Amniotic epithelial cell (primary cell): ENCODE data around the gene ADAMTS1.

Source experiments
- DNase-seq: peaks from one replicate; pipeline ENCODE4 v3.0.0-alpha.2; 2010; ENCODE audit warnings: low read depth

ADAMTS1 gene

DNA sequence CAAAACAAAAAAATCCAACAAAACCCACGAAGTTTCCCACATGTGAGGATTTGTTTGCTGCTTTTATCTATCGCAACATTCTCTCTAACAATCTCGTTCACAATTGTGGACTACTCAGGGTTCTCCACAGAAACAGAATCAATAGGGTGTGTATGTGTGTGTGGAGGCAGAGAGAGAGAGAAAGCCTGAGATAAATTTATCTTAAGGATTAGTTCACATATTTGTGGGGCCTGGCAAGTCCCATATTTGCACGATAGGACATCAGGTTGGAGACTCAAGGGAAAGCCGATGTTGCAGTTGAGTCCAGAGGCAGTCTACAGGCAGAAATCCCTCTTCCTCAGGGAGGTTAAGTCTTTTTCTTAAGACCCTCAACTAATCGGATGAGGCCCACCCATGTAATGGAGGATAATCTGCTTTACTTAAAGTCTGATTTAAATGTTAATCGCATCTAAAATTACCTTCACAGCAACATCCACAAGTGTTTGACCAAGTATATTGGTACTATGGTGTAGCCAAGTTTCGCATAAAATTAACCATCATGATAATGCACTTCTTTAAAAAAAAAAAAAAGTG, 31.7 kb downstream of the ADAMTS1 start:
- no peak for DNase-seq

DNA sequence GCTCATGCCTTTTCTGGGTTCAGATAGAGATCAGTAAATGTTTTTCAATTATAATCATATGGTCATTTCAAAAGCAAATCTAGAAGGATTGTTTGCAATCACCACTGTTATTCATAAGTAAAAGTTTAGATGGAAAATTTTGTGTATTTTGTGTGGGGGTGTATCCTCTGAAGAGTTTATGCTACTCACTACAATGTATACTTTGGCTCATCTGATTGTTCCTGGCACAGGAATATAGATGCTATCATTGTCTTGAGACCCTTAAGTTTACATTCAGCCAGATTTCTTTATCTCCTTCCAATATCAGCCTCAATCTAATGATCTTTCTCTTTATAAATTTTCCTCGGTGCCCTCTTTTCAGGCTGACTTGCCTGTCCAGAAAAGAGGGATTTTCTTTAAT, 33.0 kb downstream of the ADAMTS1 start:
- no peak for DNase-seq

DNA sequence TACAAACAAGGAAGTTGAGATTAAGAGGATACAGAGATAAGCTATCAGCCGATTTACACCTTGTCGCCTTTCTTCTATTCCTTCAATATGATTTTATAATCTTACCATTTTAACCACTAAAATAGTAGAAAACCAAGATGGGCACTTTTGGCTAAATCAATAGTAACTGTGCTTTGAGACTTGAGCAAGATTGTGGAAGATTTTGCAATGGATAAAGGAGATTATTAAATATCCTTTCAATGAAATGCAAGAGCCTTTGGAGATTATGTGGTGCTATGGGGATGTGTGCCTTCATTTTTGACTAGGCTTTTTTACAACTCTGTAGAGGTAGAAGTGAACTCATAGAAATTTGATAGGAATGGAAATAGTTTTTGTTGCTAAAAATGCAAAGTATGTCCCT, 33.7 kb downstream of the ADAMTS1 start:
- no peak for DNase-seq

DNA sequence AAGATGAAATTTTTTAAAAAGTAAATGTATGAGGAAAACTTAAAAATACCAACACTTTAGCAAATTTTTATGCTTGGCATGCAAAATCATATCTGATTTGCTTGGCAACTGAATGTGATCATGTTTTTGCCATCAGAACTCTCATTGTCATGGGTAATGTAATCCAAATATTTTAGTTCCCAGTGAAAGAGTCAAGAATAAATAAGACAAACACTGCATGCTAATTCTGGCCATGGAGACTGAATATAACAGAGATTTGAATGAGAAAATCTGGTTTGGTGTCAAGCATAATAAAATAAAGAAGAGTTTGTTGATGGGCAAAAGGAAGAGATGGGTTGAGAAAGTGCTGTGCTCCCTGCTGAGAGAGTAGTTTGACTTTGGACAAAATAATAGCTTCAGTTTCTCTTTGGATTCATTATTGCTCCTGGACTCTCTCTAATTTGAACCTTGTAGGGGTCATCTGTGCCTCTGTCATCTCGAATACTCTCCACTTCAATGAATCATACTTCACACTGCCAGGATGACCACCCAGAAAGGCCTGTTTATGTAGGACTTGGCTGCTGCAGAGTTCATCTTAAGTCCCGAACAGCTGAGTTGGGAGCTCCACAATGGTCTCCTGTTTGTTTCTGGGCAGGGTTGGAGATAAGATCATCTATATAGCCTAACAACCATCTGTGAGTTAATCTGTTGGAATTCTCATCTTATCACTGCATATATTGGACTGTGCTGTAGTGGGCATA, 34.4 kb downstream of the ADAMTS1 start:
- no peak for DNase-seq

DNA sequence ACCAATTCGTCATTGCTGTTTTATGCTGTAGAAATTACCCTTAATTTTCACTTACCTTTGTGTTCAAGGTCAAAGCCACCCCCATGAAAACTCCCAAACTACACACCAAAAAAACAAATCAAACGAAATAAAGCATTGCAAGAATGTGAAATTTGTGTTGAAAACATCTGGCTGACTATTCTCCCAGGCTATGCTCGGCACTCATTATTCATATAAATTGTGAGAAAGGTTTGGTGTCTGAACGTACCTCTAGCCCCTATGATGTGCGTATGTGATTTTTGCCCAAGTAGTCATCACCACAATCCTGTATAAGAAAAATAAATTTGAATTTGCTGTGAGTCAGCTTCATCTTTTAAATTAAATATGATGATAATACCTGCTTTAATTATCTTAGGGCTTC, 34.9 kb downstream of the ADAMTS1 start:
- no peak for DNase-seq

DNA sequence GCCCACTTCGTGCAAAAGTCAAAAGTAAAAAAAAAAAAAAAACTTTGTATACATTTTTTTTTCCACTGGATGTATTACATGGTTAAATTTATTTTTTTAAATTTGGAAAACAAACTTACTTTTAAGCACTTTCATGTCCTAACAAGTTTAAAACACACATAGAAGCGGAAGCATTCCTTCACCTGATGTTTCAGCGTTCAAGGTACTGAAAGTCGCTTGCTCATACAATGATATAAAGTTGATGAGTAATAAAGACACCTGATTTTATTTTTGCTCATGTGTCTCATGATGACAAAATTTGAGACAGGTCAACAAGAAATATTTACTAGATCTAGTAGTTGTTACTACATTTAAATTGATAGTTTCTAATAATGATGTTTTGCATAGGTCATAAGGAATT, 35.5 kb downstream of the ADAMTS1 start:
- no peak for DNase-seq

DNA sequence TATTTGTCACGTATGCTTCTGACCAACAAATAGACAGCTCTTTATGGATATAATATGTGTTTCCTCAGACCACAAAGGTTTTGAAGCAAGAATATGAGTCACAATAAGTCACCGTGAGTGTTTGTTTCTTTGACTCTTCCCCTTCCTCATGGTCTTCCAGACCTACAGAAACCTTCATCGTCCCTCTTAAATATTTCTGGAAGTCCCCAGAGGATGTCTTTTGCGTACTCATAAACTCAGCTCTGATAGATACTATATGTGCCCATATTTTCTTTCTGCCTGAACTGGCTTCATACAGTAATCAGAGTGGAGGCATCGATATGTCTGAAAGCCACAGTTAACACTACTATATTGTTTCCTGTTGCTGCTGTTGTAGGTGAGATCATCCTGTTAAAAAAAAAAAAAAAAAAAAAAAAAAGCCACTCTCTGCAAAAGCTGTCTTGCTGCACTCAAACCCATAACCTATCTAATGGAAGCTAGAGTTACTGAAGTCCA, 38.4 kb downstream of the ADAMTS1 start:
- peak; percentile 69 for DNase-seq

DNA sequence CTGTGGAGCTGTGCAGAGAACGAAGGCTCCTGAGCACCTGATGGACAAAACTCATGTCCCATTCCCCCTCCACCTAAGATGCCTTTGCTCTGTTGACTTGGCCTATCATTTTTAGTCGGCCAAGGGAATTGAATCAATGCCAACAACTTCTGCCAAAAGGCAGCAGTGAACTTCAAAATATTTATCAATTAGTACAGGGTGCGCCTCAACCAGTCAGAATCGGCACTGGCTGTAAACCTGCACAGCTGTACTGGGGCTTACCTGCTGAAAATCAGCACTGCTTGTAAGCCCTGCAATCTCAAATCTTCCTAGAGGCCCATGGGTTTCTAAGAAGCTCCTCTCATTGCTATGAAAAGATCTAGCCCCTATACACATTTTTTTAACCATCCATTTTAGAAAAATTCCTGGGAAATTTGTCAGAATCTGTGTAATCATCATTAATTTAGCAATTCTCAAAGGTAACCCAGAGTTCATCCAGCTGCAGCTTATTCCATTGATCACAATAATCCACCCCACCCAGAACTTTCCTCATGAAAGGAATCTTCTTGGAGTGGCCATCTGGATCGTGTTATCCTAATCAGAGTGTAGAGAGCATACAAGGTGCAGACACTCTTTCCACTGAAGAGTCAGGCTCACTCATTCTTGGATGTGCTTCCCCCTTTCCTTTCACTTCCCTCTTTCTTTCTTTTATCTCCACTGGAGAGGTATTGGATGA, 40.2 kb downstream of the ADAMTS1 start:
- DNase-seq, result no peak

DNA sequence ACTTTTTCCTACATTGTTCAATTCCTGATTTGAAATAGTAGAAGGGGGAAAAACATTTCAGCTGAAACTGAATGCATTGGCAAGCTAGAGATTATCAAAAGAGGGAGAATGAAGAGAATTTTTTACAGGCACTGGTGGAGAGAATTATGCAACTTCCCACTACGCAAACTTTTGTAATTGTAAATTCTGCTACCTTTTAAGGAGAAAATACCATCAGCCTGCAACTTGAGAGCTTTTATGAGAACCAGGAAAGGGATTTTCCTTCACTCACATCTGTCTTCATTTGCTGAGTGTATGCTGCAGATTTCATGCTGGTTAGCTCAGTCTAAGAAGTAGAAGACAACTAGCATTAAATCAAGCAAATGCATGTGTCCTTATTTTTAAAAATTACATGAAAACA, 43.7 kb downstream of the ADAMTS1 start:
- peak; percentile 96 for DNase-seq

DNA sequence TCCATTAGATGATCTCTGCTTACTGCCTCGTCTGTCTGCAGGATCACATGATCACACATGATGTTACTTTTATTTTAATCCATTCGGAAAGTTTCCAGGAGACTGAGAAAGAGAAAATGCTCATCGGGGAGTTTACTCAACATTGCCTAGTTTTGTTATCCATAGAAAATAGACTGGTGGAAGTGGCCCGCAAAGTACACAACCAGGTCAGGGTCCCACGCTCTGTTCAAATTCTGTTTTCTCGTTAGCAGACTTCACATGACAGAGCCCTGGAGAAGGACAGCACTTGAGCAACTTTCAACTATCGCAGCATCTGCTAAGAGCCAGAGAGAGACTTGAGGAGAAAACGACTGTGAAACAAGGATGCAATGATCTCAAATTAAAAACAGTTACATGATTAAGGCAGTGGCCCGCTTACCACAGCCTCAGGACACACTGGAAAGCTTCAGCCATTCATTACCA, 44.2 kb downstream of the ADAMTS1 start:
- DNase-seq, result peak; percentile 76

DNA sequence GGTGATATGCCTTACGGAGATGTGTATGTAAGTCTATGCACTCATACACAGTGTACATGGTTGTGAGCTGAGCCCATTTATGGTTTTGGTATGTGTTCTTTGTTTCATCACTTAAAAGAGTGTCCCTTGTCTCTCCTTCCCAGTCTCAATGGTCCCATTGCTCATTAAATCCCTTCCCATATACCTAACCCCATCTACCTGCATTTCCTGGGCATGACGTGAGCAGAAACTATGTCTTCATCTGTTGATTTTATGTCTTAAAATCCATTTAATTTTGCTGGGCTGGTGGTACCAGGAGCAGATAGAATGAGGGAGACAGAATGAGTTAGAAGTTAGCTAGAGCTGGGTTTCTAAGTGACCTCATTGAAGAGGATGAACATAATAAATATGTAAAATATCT, 44.8 kb downstream of the ADAMTS1 start:
- DNase-seq, result no peak

DNA sequence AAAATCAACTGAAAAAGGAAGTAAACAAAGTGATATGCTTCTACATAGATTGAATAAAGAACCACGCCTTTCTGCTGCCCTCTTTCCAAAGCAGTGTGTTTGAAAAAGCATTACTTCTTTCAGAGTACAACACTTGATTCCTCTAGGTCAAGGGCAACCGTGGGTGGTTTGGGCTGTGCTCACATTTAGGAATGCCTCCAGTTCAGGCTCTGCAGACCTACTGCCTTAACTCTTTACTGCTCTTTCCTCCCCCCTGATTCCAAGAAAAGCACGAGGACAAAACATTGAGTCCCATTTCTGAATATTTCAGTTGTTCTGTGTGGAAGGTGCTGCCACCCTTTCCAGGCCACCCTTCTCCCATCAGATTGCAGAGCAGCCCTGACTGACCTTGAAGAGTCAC, 45.2 kb downstream of the ADAMTS1 start:
- DNase-seq, result no peak

DNA sequence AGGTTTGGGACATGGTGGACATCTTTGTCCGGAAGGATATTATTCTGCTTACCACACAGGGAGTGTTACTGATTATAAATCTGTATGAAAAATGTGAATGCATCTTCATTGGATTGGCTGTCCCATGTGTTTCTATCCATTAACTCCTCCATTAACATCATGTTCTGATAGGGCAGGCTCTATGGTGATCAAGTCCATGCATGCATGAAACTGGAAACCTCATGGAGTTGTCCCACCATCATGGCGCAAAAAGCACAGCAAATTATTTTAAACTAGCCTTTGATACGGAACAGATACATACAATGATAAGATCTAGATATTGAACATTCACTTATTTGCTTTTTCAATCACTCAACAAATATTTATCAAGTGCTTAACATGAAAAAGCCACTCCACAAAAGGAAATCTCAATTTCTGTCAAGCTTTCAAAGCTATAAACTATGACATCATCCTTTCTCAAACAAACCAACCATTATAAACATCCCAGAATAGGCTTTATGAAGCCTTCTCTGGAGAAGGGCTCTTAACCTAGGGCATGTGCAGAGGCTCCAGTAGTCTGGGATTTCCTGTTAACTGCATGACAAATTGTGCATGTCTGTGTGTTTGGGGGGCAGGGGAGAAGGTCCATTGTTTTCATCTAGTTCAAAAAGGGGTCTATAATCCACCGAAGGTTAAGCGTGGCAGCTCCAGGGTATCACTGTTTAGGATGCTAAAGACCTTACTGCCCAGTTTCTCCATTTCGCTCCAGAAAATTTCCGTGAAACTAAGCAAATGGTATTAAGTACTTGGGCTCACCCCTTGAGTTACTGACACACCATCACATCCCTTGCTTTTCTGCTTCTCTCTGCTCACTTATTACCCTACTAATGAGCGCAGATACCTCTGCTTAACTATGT, 46.1 kb downstream of the ADAMTS1 start:
- no peak for DNase-seq

DNA sequence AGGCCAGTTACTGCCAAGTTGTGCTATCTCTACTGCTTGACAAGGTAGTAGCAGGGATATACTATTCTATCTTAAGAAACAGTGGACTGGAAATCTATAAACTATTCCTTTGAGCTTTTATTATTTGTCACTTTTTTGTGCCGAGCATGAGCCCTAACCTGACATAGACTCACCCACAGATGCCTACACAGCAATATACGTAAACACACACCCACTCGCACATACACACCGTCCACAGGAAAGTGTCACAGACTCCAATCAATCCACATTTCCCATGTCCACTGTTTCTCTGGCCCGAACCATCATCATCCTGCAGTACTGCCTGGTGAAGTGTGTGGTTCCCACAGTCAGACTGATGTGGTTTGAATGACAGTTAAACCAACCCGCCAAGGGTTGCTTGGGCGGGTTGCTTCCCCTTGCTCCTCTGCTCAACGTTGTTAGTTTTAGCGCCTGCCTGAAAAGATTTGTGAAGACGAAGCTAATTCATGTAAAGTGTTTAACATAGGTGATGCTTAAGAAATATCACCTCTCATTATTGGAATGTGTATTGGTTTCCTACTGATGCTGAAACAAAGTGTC, 47.2 kb downstream of the ADAMTS1 start:
- DNase-seq, result no peak

DNA sequence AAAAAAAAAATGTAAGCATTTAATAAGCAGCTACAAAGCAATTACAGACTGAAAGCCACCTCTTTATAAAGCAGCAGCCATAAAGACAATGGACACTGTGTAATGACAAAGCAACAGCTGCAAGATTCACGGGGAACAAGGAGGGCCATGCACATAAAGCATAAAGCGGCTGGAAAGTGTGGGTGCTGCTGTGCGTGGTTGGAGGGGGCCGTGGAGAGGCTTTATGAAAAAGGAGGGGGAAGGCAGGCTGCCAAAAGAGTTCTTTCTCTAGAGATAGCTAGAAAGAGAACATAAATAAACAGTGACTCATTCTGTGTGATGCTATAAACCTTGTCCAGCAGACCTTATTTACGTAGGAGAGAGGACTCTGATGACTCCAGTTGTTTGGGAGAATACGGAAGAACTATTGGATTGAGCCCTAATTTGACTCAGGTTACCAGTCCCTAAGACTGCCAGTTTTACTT, 49.3 kb downstream of the ADAMTS1 start:
- peak; percentile 98 for DNase-seq

DNA sequence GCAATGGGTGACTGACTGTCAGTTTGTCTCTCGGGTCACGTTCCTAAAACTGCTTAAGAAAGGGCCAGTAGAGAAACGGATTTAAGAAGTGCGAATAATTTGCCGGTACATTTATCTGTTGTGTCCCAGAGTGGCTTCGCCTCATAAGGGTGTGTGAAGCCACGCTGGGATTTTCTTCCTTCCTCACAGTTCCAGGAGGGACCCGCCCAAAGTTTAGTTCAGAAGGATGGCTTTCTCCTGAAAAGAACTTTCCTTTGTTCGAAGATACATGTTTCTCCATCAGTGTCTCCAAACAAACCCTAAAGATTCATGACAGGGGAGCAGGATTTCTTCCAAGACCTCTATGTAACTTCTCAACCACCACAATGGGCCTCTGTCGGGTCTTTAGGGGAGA, 49.8 kb downstream of the ADAMTS1 start:
- no peak for DNase-seq

DNA sequence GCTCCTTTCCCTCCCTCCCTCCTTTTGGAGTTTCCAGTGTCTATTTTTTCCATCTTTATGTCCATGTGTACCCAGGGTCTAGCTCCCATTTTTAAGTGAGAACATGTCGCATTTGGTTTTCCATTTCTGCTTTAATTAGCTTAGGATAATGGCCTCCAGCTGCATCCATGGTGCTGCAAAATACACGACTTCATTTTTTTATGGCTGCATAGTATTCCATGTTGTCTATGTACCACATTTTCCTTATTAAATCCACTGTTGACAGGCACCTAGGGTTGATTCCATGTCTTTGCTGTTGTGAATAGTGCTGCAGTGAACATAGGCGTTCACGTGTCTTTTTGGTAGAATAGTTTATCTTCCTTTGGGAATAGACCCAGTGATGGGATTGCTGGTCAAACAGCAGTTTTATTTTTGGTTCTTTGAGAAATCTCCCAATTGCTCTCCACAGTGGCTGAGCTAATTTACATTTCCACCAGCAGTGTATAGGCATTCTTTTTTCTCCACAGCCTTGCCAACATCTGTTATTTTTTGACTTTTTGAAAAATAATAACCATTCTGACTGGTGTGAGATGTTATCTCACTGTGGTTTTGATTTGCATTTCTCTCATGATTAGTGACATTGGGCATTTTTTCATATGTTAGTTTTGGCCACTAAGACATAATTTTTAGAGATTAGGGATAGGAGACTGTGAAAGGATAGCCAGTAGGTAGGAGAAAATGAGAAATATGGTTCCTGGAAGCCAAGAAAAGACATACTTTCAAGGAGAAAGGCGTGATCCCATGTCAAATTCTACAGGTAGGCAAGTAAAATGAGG, 50.4 kb downstream of the ADAMTS1 start:
- no peak for DNase-seq

DNA sequence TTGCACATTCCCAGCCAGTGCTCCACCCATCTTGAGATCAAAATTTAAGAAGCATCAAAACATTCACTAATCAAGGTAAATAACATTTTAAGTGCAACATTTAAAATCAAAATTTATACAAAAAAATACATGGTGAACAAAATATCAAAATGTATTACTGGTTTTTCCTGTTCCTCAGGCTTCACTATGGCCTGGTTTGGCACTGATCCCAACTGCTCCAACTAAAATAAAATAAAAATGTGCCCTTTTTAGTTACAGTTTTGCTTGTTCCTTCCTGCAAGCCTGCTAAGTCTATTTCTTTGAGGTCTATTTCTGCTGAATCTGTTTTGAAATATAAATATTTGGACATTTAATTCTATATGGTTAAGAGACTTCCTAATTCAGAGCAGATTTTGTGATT, 54.9 kb downstream of the ADAMTS1 start:
- DNase-seq, result no peak

DNA sequence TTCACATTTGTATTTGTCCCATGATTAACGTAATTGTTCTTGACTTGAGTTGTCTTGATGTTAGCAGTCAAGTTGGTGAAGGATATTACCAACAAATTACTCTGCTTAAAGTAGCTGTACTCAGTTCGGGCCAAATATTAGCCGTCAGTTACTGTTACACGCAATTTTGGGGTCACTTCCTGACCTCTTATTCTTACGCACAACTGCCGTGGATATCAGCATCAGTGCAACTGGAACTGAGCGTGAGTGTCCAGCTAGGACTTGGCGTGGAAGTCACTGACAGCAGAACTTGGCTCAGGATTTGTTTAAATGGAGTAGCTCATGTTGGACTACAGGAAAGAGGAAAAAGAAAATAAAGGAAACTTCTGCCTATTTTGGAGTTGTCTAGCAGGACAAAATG, 56.4 kb downstream of the ADAMTS1 start:
- DNase-seq, result no peak
